Neural cell (in vitro differentiated cells): ENCODE measurements around the gene ACAA1. TPM values are rescaled to one million over a fixed set of nuclear protein-coding genes. Genes with fewer than 3 reads are reported as not detected.

Source experiments
- H2AFZ ChIP-seq: fragments of 200-600, 300-800 bp; sonication (generic), shearing (Covaris generic); 2 replicates; pipeline ENCODE4 v1.6.0; 2014; ENCODE audit warnings: low read depth, mild to moderate bottlenecking, antibody characterized with exemption, low read length, moderate library complexity
- H3F3A ChIP-seq: fragments of 200-600 bp; shearing (Covaris generic); 2 replicates; pipeline ENCODE4 v1.6.1; 2016; ENCODE audit warnings: mild to moderate bottlenecking, moderate library complexity, mixed read lengths, antibody characterized with exemption, low read length; ENCODE audit not compliant: insufficient read depth, poor library complexity, severe bottlenecking
- H3K27ac ChIP-seq: fragments of 200-600, 300-800 bp; sonication (generic), shearing (Covaris generic); 2 replicates; pipeline ENCODE4 v1.5.1; 2014; ENCODE audit warnings: mild to moderate bottlenecking, low read length, moderate library complexity
- H3K27me3 ChIP-seq: fragments of 300-800, 200-600 bp; sonication (generic), shearing (Covaris generic); 2 replicates; pipeline ENCODE4 v1.6.0; 2014; ENCODE audit warnings: mild to moderate bottlenecking, low read depth, low read length, moderate library complexity; ENCODE audit not compliant: insufficient read depth
- H3K36me3 ChIP-seq: fragments of 300-800, 200-600 bp; sonication (generic), shearing (Covaris generic); 2 replicates; pipeline ENCODE4 v1.5.1; 2014; ENCODE audit warnings: mild to moderate bottlenecking, antibody characterized with exemption, low read length, moderate library complexity; ENCODE audit not compliant: insufficient read depth
- H3K4me2 ChIP-seq: fragments of 300-800, 200-600 bp; sonication (generic), shearing (Covaris generic); 2 replicates; pipeline ENCODE4 v1.6.0; 2014; ENCODE audit warnings: mild to moderate bottlenecking, low read length
- H3K4me3 ChIP-seq: fragments of 300-800, 200-600 bp; sonication (generic), shearing (Covaris generic); 2 replicates; pipeline ENCODE4 v1.5.1; 2014; ENCODE audit warnings: mild to moderate bottlenecking, low read length, moderate library complexity
- H3K79me2 ChIP-seq: fragments of 200-600 bp; shearing (Covaris generic); replicated peaks from 2 replicates; pipeline ENCODE4 v1.6.0; 2014; ENCODE audit warnings: mild to moderate bottlenecking, low read length, moderate library complexity; ENCODE audit not compliant: insufficient read depth
- H3K9ac ChIP-seq: fragments of 300-800, 200-600 bp; sonication (generic), shearing (Covaris generic); 2 replicates; pipeline ENCODE4 v1.6.1; 2016; ENCODE audit warnings: mild to moderate bottlenecking, low read length, mixed read lengths
- H3K9me2 ChIP-seq: fragments of 200-600 bp; shearing (Covaris generic); 2 replicates; pipeline ENCODE4 v1.6.1; 2016; ENCODE audit warnings: mild to moderate bottlenecking, low read length, mixed read lengths; ENCODE audit not compliant: insufficient read depth
- H3K9me3 ChIP-seq: fragments of 200-600, 300-800 bp; sonication (generic), shearing (Covaris generic); 2 replicates; pipeline ENCODE4 v1.6.1; 2016; ENCODE audit warnings: mild to moderate bottlenecking, mixed run types, low read length, moderate library complexity, mixed read lengths
- H4K20me1 ChIP-seq: fragments of 200-600 bp; shearing (Covaris generic); 2 replicates; pipeline ENCODE4 v1.6.1; 2016; ENCODE audit warnings: mild to moderate bottlenecking, mixed run types; ENCODE audit not compliant: insufficient read depth
- EP300 ChIP-seq: fragments of 450-650 bp; conservative IDR thresholded peaks from 2 replicates; pipeline ENCODE4 v1.6.1; 2014; ENCODE audit warnings: antibody characterized with exemption, mild to moderate bottlenecking, moderate library complexity; ENCODE audit not compliant: poor library complexity, severe bottlenecking
- EZH2 ChIP-seq: fragments of 200-600, 300-800 bp; shearing (Covaris generic), sonication (generic); IDR thresholded peaks from 2 replicates; pipeline ENCODE4 v1.6.1; 2014; ENCODE audit warnings: antibody characterized with exemption, low read length, borderline replicate concordance, mild to moderate bottlenecking; ENCODE audit not compliant: insufficient read depth, poor library complexity, severe bottlenecking
- MXI1 ChIP-seq: fragments of 450-650 bp; conservative IDR thresholded peaks from 2 replicates; pipeline ENCODE4 v1.6.1; 2014; ENCODE audit warnings: antibody characterized with exemption, mild to moderate bottlenecking; ENCODE audit not compliant: poor library complexity, severe bottlenecking
- POLR2AphosphoS5 ChIP-seq: IDR thresholded peaks from 2 replicates; pipeline ENCODE4 v1.6.1; 2012
- RAD21 ChIP-seq: fragments of 450-650 bp; conservative IDR thresholded peaks from 2 replicates; pipeline ENCODE4 v1.6.1; 2014; ENCODE audit warnings: antibody characterized with exemption, mild to moderate bottlenecking, moderate library complexity
- SMC3 ChIP-seq: fragments of 450-650 bp; conservative IDR thresholded peaks from 2 replicates; pipeline ENCODE4 v1.6.1; 2014; ENCODE audit warnings: antibody characterized with exemption, mild to moderate bottlenecking, moderate library complexity; ENCODE audit not compliant: poor library complexity
- TAF1 ChIP-seq: IDR thresholded peaks from 2 replicates; pipeline ENCODE4 v1.6.1; 2012; ENCODE audit warnings: low read depth
- polyA plus RNA-seq: library from polyadenylated mRNA; depleted of rRNA; stranded (reverse); fragments of >200 nt; gene quantifications from 2 replicates; pipeline ENCODE4 v1.2.3, GENCODE V29; 2014
- TF ChIP-seq, protein P1 (sequence below): fragments of 450-650 bp; IDR thresholded peaks from 2 replicates; pipeline ENCODE4 v1.5.1; 2014; ENCODE audit warnings: antibody characterized with exemption, mild to moderate bottlenecking, moderate library complexity; ENCODE audit not compliant: poor library complexity, severe bottlenecking
- TF ChIP-seq, protein P2 (sequence below): IDR thresholded peaks from 2 replicates; pipeline ENCODE4 v1.6.1; 2012; ENCODE audit warnings: borderline replicate concordance

Gene ACAA1
- polyA plus RNA-seq, 1 donor from 2014 or later: 59.1 TPM

DNA sequence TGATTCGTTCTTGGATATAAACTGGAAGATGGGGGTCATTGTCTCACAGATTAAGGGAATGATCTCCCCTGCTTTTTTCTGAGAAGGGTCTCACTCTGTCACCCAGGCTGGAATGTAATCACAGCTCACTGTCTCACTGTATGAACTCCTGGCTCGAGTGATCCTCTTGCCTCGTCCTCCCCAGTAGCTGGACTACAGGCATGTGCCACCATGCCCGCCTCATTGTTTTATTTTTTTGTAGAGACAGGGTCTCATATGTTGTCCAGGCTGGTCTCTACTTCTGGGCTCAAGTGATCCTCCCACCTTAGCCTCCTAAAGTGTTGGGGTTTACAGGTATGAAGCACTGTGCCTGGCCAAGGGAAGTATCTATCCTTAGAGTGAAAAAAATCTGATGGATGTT lies 33.8 kb upstream of the ACAA1 start:
- Histone ChIP-seq H4K20me1 (no peaks in the 10 kb centered on the region), H2AFZ (no peak overlapping the region), H3K36me3 (no peaks in the 10 kb centered on the region), H3K9me3 (no peaks in the 10 kb centered on the region), H3K9me2 (no peaks in the 10 kb centered on the region), H3F3A (no peaks in the 10 kb centered on the region), H3K9ac (no peak overlapping the region), H3K4me2 (no peak overlapping the region), H3K27me3 (no peaks in the 10 kb centered on the region), H3K4me3 (no peak overlapping the region), H3K27ac (no peak overlapping the region), H3K79me2 (peaks cover 70% of the 10 kb centered on the region)
- no peak for TF ChIP-seq SMC3
- TF ChIP-seq POLR2AphosphoS5: no peak
- no peak for TF ChIP-seq MXI1
- TF ChIP-seq, protein P1, sequence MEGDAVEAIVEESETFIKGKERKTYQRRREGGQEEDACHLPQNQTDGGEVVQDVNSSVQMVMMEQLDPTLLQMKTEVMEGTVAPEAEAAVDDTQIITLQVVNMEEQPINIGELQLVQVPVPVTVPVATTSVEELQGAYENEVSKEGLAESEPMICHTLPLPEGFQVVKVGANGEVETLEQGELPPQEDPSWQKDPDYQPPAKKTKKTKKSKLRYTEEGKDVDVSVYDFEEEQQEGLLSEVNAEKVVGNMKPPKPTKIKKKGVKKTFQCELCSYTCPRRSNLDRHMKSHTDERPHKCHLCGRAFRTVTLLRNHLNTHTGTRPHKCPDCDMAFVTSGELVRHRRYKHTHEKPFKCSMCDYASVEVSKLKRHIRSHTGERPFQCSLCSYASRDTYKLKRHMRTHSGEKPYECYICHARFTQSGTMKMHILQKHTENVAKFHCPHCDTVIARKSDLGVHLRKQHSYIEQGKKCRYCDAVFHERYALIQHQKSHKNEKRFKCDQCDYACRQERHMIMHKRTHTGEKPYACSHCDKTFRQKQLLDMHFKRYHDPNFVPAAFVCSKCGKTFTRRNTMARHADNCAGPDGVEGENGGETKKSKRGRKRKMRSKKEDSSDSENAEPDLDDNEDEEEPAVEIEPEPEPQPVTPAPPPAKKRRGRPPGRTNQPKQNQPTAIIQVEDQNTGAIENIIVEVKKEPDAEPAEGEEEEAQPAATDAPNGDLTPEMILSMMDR: no peak
- TF ChIP-seq EP300: no peak
- TF ChIP-seq RAD21: no peak
- TF ChIP-seq EZH2: no peak
- no peak for TF ChIP-seq TAF1
- TF ChIP-seq, protein P2, sequence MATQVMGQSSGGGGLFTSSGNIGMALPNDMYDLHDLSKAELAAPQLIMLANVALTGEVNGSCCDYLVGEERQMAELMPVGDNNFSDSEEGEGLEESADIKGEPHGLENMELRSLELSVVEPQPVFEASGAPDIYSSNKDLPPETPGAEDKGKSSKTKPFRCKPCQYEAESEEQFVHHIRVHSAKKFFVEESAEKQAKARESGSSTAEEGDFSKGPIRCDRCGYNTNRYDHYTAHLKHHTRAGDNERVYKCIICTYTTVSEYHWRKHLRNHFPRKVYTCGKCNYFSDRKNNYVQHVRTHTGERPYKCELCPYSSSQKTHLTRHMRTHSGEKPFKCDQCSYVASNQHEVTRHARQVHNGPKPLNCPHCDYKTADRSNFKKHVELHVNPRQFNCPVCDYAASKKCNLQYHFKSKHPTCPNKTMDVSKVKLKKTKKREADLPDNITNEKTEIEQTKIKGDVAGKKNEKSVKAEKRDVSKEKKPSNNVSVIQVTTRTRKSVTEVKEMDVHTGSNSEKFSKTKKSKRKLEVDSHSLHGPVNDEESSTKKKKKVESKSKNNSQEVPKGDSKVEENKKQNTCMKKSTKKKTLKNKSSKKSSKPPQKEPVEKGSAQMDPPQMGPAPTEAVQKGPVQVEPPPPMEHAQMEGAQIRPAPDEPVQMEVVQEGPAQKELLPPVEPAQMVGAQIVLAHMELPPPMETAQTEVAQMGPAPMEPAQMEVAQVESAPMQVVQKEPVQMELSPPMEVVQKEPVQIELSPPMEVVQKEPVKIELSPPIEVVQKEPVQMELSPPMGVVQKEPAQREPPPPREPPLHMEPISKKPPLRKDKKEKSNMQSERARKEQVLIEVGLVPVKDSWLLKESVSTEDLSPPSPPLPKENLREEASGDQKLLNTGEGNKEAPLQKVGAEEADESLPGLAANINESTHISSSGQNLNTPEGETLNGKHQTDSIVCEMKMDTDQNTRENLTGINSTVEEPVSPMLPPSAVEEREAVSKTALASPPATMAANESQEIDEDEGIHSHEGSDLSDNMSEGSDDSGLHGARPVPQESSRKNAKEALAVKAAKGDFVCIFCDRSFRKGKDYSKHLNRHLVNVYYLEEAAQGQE: no peak

DNA sequence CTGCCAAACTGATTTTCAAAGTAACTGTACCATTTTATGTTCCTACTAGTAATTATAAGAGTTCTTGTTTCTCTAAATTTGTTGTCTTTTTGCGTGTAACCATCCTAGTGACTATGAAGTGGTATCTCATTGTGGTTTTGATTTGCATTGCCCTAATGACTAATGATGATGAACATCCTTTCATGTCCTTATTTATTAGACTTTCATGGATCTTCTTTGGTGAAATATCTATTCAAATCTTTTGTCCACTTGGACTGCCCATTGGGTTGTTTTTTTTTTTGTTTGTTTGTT lies 32.0 kb upstream of the ACAA1 start:
- H3K27ac ChIP-seq: no peak overlapping the region
- no peaks in the 10 kb centered on the region for H3K9me2 ChIP-seq
- H3K27me3 ChIP-seq: no peaks in the 10 kb centered on the region
- no peaks in the 10 kb centered on the region for H3K36me3 ChIP-seq
- TF ChIP-seq EZH2 (no peak), RAD21 (no peak), MXI1 (no peak), POLR2AphosphoS5 (no peak), TAF1 (no peak), EP300 (no peak), SMC3 (no peak)
- TF ChIP-seq, protein P1: no peak
- TF ChIP-seq, protein P2: no peak
- H3K9ac ChIP-seq: no peak overlapping the region
- H3K4me2 ChIP-seq: no peak overlapping the region
- peaks cover 65% of the 10 kb centered on the region for H3K79me2 ChIP-seq
- H3F3A ChIP-seq: no peaks in the 10 kb centered on the region
- H3K9me3 ChIP-seq: no peaks in the 10 kb centered on the region
- H3K4me3 ChIP-seq: no peak overlapping the region
- H2AFZ ChIP-seq: no peak overlapping the region
- no peaks in the 10 kb centered on the region for H4K20me1 ChIP-seq
